K562 (cell line): ENCODE measurements around the gene CELF4. TPM values are rescaled to one million over a fixed set of nuclear protein-coding genes. Genes with fewer than 3 reads are reported as not detected.
A peak's percentile ranks its signal among the peaks of the same experiment; 100 is the strongest.

Experiments
- ATAC-seq: fragments of 200-7000 bp; cut with Tn5 transposase; 3 replicates; pipeline ENCODE4 v1.9.1; 2020; ENCODE audit warnings: moderate library complexity
- BruUV-seq: library from RNA; stranded (reverse); fragments of 400-500 nt; replicated peaks from 2 replicates; lab custom pipeline; 2021; lab: Mats Ljungman, UMichigan
- CTCF ChIA-PET: fragments of 300-600 bp; formaldehyde crosslinking; extraction: SDS; loops from one replicate; lab custom pipeline; 2021; ENCODE audit warnings: low intra/inter-chr PET ratio; lab: Yijun Ruan, JAX
- POLR2A ChIA-PET: fragments of 300-600, 350-650 bp; sonication (Branson Sonifier 250); formaldehyde crosslinking; extraction: SDS; loops from one replicate; lab custom pipeline; 2021; ENCODE audit warnings: antibody characterized with exemption, inconsistent platforms; lab: Yijun Ruan, JAX
- DNase-seq, 4 experiments: peaks; one replicate each; pipeline versions ENCODE4 v3.0.0 to v3.0.0-alpha.2; 2011 to 2018; ENCODE audit warnings: low spot score in 3 of 4, mixed read lengths in 3 of 4; ENCODE audit errors: extremely low read depth in 1 of 4
- FAIRE-seq: peaks from 2 replicates; lab custom pipeline; 2011; peaks lifted over from hg19 to GRCh38; lab: Jason Lieb, UNC
- H2AFZ ChIP-seq: 2 replicates; pipeline ENCODE4 v1.6.0; 2011; ENCODE audit warnings: low read depth, low read length, control low read depth, inconsistent platforms
- H3K27ac ChIP-seq: fragments of 200-600 bp; 3 replicates; pipeline ENCODE4 v1.8.0; 2011; ENCODE audit warnings: low read depth, mild to moderate bottlenecking, control low read depth, inconsistent platforms, low read length, moderate library complexity, mixed read lengths; ENCODE audit errors: extremely low read depth
- H3K27me3 ChIP-seq, 2 experiments: fragments of 300-600 bp in 1 of 2; 2 replicates in 1 of 2; 3 replicates in 1 of 2; pipeline versions ENCODE4 v1.6.0 to v1.8.0; 2011; ENCODE audit warnings: inconsistent platforms in 2 of 2, low read length in 2 of 2, mild to moderate bottlenecking in 1 of 2, mixed read lengths in 1 of 2, moderate library complexity in 1 of 2; ENCODE audit not compliant: control insufficient read depth in 2 of 2, insufficient read depth in 2 of 2
- H3K36me3 ChIP-seq: fragments of 300-600 bp; 3 replicates; pipeline ENCODE4 v1.8.0; 2011; ENCODE audit warnings: mild to moderate bottlenecking, low read length, inconsistent platforms; ENCODE audit not compliant: control insufficient read depth, insufficient read depth
- H3K4me1 ChIP-seq, 2 experiments: fragments of 200-600 bp in 1 of 2; replicated peaks in 1 of 2; 2 replicates in 1 of 2; 3 replicates in 1 of 2; pipeline versions ENCODE4 v1.5.1 to v1.8.0; 2011; ENCODE audit warnings: inconsistent platforms in 2 of 2, low read length in 2 of 2, mild to moderate bottlenecking in 1 of 2, mixed read lengths in 1 of 2, moderate library complexity in 1 of 2; ENCODE audit not compliant: control insufficient read depth in 2 of 2, insufficient read depth in 2 of 2
- H3K4me2 ChIP-seq: 2 replicates; pipeline ENCODE4 v1.6.1; 2011; ENCODE audit warnings: low read length, control low read depth, inconsistent platforms, mixed read lengths; ENCODE audit not compliant: insufficient read depth
- H3K4me3 ChIP-seq: fragments of 200-600 bp; sonication (generic), shearing (Covaris generic); 2 replicates; pipeline ENCODE4 v1.5.1; 2016; ENCODE audit warnings: control low read depth, inconsistent platforms
- H3K79me2 ChIP-seq: fragments of 200-600 bp; 3 replicates; pipeline ENCODE4 v1.8.0; 2011; ENCODE audit warnings: low read length, inconsistent platforms; ENCODE audit not compliant: control insufficient read depth, insufficient read depth
- H3K9ac ChIP-seq, 2 experiments: 2 replicates each; pipeline versions ENCODE4 v1.6.0 to v1.6.1; 2011; ENCODE audit warnings: low read depth in 2 of 2, low read length in 2 of 2, control low read depth in 1 of 2, inconsistent platforms in 1 of 2, mild to moderate bottlenecking in 1 of 2, mixed read lengths in 1 of 2; ENCODE audit not compliant: insufficient read depth in 1 of 2
- H3K9me1 ChIP-seq: one replicate; pipeline ENCODE4 v1.6.0; 2011; ENCODE audit warnings: inconsistent platforms, mild to moderate bottlenecking, low read length, moderate library complexity; ENCODE audit not compliant: control insufficient read depth, insufficient read depth
- H3K9me3 ChIP-seq: replicated peaks from 2 replicates; pipeline ENCODE4 v1.5.1; 2011; ENCODE audit warnings: low read depth, low read length, inconsistent platforms; ENCODE audit not compliant: control insufficient read depth, insufficient read depth
- H4K20me1 ChIP-seq: replicated peaks from 2 replicates; pipeline ENCODE4 v1.6.1; 2011; ENCODE audit warnings: low read length, inconsistent platforms, mixed read lengths; ENCODE audit not compliant: control insufficient read depth, insufficient read depth
- FIP1L1 ChIP-seq: fragments of 200-400 bp; formaldehyde crosslinking; IDR thresholded peaks from 2 replicates; pipeline ENCODE4 v1.6.1; 2018; ENCODE audit warnings: mild to moderate bottlenecking, low read depth, low read length; ENCODE audit not compliant: poor library complexity, severe bottlenecking
- GATAD2B ChIP-seq: fragments of 450-650 bp; IDR thresholded peaks from 2 replicates; pipeline ENCODE4 v1.6.1; 2017; ENCODE audit warnings: mild to moderate bottlenecking, borderline replicate concordance
- HCFC1 ChIP-seq: IDR thresholded peaks from 2 replicates; pipeline ENCODE4 v1.6.1; 2012; ENCODE audit warnings: low read depth, low read length, improper control_type of control experiment
- PRDM10 ChIP-seq: fragments of 450-650 bp; IDR thresholded peaks from 2 replicates; pipeline ENCODE4 v1.6.1; 2018; ENCODE audit not compliant: partially characterized antibody
- RAD21 ChIP-seq, 2 experiments: fragments of 250-450 bp in 1 of 2; fragments of 450-650 bp in 1 of 2; sonication (Bioruptor Pico) in 1 of 2; formaldehyde crosslinking in 1 of 2; IDR thresholded peaks in 1 of 2; conservative IDR thresholded peaks in 1 of 2; 2 replicates each; pipeline versions ENCODE4 v1.4.0 to v1.8.0; 2020 to 2022; ENCODE audit warnings: mild to moderate bottlenecking in 2 of 2, moderate library complexity in 1 of 2
- SP1 ChIP-seq: sonication (generic); formaldehyde crosslinking; IDR thresholded peaks from 2 replicates; pipeline ENCODE4 v1.8.1; 2022; ENCODE audit warnings: mild to moderate bottlenecking, missing genetic modification reagents
- XRCC3 ChIP-seq: fragments of 450-650 bp; IDR thresholded peaks from 2 replicates; pipeline ENCODE4 v1.6.1; 2017; ENCODE audit warnings: mild to moderate bottlenecking, moderate library complexity
- ZBTB1 ChIP-seq: sonication (generic); formaldehyde crosslinking; IDR thresholded peaks from 2 replicates; pipeline ENCODE4 v1.8.1; 2023; ENCODE audit warnings: missing genetic modification reagents, low read depth, mild to moderate bottlenecking, borderline replicate concordance
- WGBS: fragments of 100-300 bp; shearing (Covaris generic); methylation state at CpG from one replicate; pipeline ENCODE4 v1.1.6; 2016; ENCODE audit warnings: low coverage, mixed read lengths; ENCODE audit not compliant: insufficient coverage; ENCODE audit errors: missing lambda C conversion rate; 5-methylcytosine and 5-hydroxymethylcytosine counted together
- in situ Hi-C: fragments of 300-500 bp; cut with MboI; formaldehyde crosslinking; loops from 4 replicates; pipeline ENCODE4 v1.15.0; 2018; ENCODE audit warnings: inconsistent platforms, mixed read lengths
- intact Hi-C: fragments of 100-400 bp; cut with micrococcal nuclease; formaldehyde crosslinking; loops from 2 replicates; pipeline ENCODE4 v1.14.2; 2022
- polyA plus RNA-seq, 8 experiments: library from polyadenylated mRNA; depleted of rRNA in 4 of 8; stranded (reverse) in 5 of 8; unstranded in 3 of 8; fragments of >200 nt; fragmentation: Nextera tagmentation in 2 of 8; fragmentation: Illumina TruSeq in 1 of 8; extraction: Ambion mirVana in 2 of 8; extraction: Trizol in 1 of 8; gene quantifications; 2 replicates each; pipeline versions ENCODE4 v1.2.1 to v1.2.3, GENCODE V29; 2011 to 2014; ENCODE audit warnings: inconsistent platforms in 1 of 8, missing spikeins in 1 of 8
- total RNA-seq, 7 experiments: library from RNA; depleted of rRNA in 6 of 7; stranded (reverse); fragments of >200 nt in 6 of 7; fragmentation: Illumina TruSeq in 2 of 7; extraction: Trizol in 2 of 7; gene quantifications; 2 replicates each; pipeline versions ENCODE4 v1.2.1 to v1.2.3, GENCODE V29; 2011 to 2021; ENCODE audit warnings: low replicate concordance in 1 of 7
- TF ChIP-seq, protein P1 (sequence below): fragments of 450-650 bp; IDR thresholded peaks from 2 replicates; pipeline ENCODE4 v1.6.1; 2017; ENCODE audit warnings: antibody characterized with exemption

Gene CELF4
- total and polyA plus RNA-seq, 9 of the 15 experiments (the other 6 are each of a cell fraction or from before 2014, with no cell fraction given) = 0.04 to 0.24 (median 0.07) TPM; not detected in 3

GRCh38 chr18:37588289-37588688 lies 22.7 kb upstream of the CELF4 start:
- intact Hi-C loops = no loop called here
- no TSS peak for BruUV-seq
- H3K9me3 ChIP-seq = no peaks in the 10 kb centered on the region
- no peak for TF ChIP-seq FIP1L1
- no peak for TF ChIP-seq HCFC1
- TF ChIP-seq RAD21 (CRISPR knock-in tag; conservative IDR thresholded peaks at IDR 0.05 in 1 of 2, IDR thresholded peaks at IDR 0.05 in 1 of 2) = 0 out of 4 replicates have a peak, but pooled peaks of 1 of the 2 experiments have one; percentile 7
- H3K9ac ChIP-seq = no peak overlapping the region
- ATAC-seq (0 out of 3 replicates have a peak, but pooled peaks have one; percentile 28), DNase-seq (no peak), FAIRE-seq (no peak)
- POLR2A ChIA-PET = interaction anchor here (0.6 to 1.2 kb wide), 3 partner anchors 8 to 57 kb away, joined by 3 to 4 read pairs (median 4); no protein-coding TSS in a partner anchor
- H3K4me1 ChIP-seq = no peaks in the 10 kb centered on the region
- CTCF ChIA-PET = no interaction called here
- 3% methylated on average over 2 of the region's 2 CpGs for WGBS
- H3K4me3 ChIP-seq = no peak overlapping the region
- no peaks in the 10 kb centered on the region for H3K79me2 ChIP-seq
- no peaks in the 10 kb centered on the region for H3K36me3 ChIP-seq
- H3K27me3 ChIP-seq = no peaks in the 10 kb centered on the region
- no peak overlapping the region for H3K4me2 ChIP-seq
- in situ Hi-C loops = no loop called here
- no peak overlapping the region for H3K27ac ChIP-seq
- no peaks in the 10 kb centered on the region for H4K20me1 ChIP-seq
- H2AFZ ChIP-seq = no peak overlapping the region
- H3K9me1 ChIP-seq = no peaks in the 10 kb centered on the region

- in situ Hi-C loops = no loop called here
- ATAC-seq = no peak
- H3K9me1 ChIP-seq = no peaks in the 10 kb centered on the region
- no peak for DNase-seq
- no peaks in the 10 kb centered on the region for H3K9me3 ChIP-seq
- no peaks in the 10 kb centered on the region for H3K79me2 ChIP-seq
- no peaks in the 10 kb centered on the region for H3K36me3 ChIP-seq
- H3K4me1 ChIP-seq = no peaks in the 10 kb centered on the region
- no peak overlapping the region for H3K27ac ChIP-seq
- H3K27me3 ChIP-seq = no peaks in the 10 kb centered on the region
- no peak overlapping the region for H2AFZ ChIP-seq
- no peak overlapping the region for H3K4me3 ChIP-seq
- ChIA-PET POLR2A (interaction anchor here (0.7 kb wide), 1 partner anchor 11 kb away, joined by 3 read pairs; no protein-coding TSS in a partner anchor), CTCF (no interaction called here)
- H3K9ac ChIP-seq = no peak overlapping the region
- no TSS peak for BruUV-seq
- intact Hi-C loops = no loop called here
- WGBS = 2% methylated on average over 8 of the region's 8 CpGs
- H3K4me2 ChIP-seq = no peak overlapping the region
- no peak for FAIRE-seq
- H4K20me1 ChIP-seq = no peaks in the 10 kb centered on the region
- TF ChIP-seq SP1 (no peak), XRCC3 (no peak), PRDM10 (no peak), GATAD2B (no peak), ZBTB1 (CRISPR knock-in tag) (no peak)
- TF ChIP-seq, protein P1, sequence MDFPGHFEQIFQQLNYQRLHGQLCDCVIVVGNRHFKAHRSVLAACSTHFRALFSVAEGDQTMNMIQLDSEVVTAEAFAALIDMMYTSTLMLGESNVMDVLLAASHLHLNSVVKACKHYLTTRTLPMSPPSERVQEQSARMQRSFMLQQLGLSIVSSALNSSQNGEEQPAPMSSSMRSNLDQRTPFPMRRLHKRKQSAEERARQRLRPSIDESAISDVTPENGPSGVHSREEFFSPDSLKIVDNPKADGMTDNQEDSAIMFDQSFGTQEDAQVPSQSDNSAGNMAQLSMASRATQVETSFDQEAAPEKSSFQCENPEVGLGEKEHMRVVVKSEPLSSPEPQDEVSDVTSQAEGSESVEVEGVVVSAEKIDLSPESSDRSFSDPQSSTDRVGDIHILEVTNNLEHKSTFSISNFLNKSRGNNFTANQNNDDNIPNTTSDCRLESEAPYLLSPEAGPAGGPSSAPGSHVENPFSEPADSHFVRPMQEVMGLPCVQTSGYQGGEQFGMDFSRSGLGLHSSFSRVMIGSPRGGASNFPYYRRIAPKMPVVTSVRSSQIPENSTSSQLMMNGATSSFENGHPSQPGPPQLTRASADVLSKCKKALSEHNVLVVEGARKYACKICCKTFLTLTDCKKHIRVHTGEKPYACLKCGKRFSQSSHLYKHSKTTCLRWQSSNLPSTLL = no peak
Measured at GRCh38 chr18:37586656-37587225, 21.1 kb upstream of the CELF4 start.
